ENCODE data around the gene CHST8. TPM values are rescaled to one million over a fixed set of nuclear protein-coding genes. Genes with fewer than 3 reads are reported as not detected.

CHST8 gene
- total and polyA plus RNA-seq, 12 donors = 0.13 to 0.50 (median 0.22) TPM; not detected in 3

DNA sequence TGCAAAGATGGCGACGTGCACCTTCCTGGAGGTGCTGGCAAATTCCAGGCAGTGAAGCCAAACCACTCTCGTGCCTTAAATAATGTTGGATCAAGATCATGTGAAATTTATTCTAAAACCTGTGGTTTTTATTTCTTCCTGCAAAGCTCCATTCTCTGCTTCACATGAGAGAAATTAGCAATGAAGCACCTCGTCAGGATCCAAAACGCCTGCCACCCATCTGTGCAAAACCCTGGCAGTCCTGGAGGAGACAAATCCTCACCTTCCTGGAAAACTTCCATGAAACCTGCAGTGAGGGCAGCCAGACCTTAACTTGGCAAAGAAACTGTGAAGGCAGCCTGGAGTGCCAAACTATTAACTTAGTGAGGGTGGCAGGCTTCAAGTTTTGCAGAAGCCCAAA lies 47.6 kb downstream of the CHST8 start:
- TF ChIP-seq, protein P1, sequence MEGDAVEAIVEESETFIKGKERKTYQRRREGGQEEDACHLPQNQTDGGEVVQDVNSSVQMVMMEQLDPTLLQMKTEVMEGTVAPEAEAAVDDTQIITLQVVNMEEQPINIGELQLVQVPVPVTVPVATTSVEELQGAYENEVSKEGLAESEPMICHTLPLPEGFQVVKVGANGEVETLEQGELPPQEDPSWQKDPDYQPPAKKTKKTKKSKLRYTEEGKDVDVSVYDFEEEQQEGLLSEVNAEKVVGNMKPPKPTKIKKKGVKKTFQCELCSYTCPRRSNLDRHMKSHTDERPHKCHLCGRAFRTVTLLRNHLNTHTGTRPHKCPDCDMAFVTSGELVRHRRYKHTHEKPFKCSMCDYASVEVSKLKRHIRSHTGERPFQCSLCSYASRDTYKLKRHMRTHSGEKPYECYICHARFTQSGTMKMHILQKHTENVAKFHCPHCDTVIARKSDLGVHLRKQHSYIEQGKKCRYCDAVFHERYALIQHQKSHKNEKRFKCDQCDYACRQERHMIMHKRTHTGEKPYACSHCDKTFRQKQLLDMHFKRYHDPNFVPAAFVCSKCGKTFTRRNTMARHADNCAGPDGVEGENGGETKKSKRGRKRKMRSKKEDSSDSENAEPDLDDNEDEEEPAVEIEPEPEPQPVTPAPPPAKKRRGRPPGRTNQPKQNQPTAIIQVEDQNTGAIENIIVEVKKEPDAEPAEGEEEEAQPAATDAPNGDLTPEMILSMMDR (IDR thresholded peaks at IDR 0.05) = no peak
- no peak for DNase-seq
- Histone ChIP-seq H3K27me3 (peaks cover 0 to 23% (median 5%) of the 10 kb centered on the region in 7 donors), H3K4me1 (no peaks in the 10 kb centered on the region), H3K4me3 (no peak overlapping the region), H3K27ac (no peak overlapping the region), H3K36me3 (no peaks in the 10 kb centered on the region), H3K9me3 (no peaks in the 10 kb centered on the region)
- intact Hi-C loops (cut with DNase I) = no loop called here
- ATAC-seq = no peak
- WGBS, 2 donors = 82 to 89% methylated on average over 5 of the region's 5 CpGs

DNA sequence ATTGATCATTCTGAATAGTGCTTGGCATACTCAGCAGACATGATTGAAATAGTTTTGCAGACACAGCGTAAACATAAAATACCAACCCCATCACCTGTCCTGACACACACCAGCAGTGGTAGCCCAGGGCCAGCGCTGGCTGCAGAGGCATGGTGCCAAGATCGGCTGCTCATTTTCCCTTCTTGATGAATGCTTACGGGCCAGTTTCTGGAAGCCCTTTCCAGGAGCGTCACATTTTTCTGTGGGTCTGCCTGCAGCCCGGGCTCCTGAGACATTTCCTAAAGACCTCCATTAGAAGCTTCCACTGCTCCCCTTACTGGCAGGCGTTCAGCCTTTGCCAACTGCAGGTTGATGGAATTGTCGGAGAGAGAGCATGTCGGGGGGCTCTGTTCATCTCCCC lies 48.6 kb downstream of the CHST8 start:
- ATAC-seq (no peak), DNase-seq (no peak)
- intact Hi-C loops (cut with DNase I) = no loop called here
- Histone ChIP-seq H3K4me1 (no peaks in the 10 kb centered on the region), H3K27ac (no peak overlapping the region), H3K4me3 (no peak overlapping the region), H3K9me3 (no peaks in the 10 kb centered on the region), H3K27me3 (peaks cover 0 to 33% (median 14%) of the 10 kb centered on the region in 7 donors), H3K36me3 (no peaks in the 10 kb centered on the region)
- TF ChIP-seq, protein P1 (IDR thresholded peaks at IDR 0.05) = no peak
- WGBS, 2 donors = 79 to 82% methylated on average over 9 of the region's 9 CpGs

DNA sequence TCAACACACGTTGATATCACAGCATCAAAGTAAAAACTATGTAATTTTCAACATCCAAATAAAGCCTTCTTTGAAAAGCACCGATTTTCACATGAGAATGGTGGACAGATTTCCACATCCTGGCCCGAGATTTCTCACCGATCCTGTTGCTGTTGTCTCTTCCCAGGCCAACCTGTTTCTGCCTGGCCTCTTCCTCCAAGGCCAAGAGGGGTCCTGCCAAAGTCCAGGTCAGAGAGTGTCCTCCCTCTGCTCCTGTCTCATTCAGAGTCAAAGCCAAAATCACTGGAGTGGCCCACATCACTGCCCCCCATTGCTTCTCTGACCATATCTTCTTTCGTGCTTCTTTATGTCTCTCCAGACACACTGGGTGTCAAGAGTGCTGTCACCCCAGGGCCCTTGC lies 49.5 kb downstream of the CHST8 start:
- Histone ChIP-seq H3K4me1 (no peaks in the 10 kb centered on the region), H3K36me3 (no peaks in the 10 kb centered on the region), H3K9me3 (no peaks in the 10 kb centered on the region), H3K27ac (no peak overlapping the region), H3K27me3 (peaks cover 0 to 39% (median 17%) of the 10 kb centered on the region in 7 donors), H3K4me3 (no peak overlapping the region)
- intact Hi-C loops (cut with DNase I) = no loop called here
- 78% methylated on average over 5 of the region's 5 CpGs for WGBS, 2 donors
- TF ChIP-seq, protein P1 (IDR thresholded peaks at IDR 0.05) = no peak
- DNase-seq = no peak
- ATAC-seq = no peak

DNA sequence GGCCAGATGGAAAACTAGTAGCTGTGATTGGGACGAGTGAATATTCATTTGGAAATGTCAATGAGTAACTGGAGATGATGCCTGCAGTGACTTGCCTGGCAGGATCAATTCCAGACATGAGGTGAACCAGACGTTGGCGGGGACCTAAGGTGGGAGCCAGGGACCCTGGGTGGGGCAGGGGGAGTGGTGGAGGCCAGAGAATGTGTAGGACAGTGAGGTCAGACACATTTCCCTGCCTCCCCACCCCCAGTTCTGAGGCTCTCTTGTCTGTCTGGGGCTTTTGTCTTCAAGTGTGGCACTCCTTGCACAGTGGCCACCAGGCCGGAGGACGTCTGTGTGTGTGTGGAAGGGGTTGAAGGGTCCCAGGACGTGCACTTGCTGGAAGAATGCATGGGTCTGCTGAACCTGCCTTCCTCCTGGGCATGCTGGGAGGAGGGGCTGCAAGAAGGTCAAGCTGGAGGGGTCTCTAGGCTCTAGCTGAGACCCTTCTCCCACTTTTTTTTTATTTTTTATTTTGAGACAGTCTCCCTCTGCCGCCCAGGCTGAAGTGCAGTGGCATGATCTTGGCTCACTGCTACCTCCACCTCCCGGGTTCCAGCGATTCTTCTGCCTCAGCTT lies 51.6 kb downstream of the CHST8 start:
- ATAC-seq (no peak), DNase-seq (no peak)
- 74 to 78% methylated on average over 9 of the region's 9 CpGs for WGBS, 2 donors
- TF ChIP-seq, protein P1 (IDR thresholded peaks at IDR 0.05) = no peak
- H3K4me1 ChIP-seq = no peaks in the 10 kb centered on the region
- no peak overlapping the region for H3K27ac ChIP-seq
- no peaks in the 10 kb centered on the region for H3K36me3 ChIP-seq
- H3K9me3 ChIP-seq = no peaks in the 10 kb centered on the region
- intact Hi-C loops (cut with DNase I) = no loop called here
- no peak overlapping the region for H3K4me3 ChIP-seq
- peaks cover 0 to 33% (median 17%) of the 10 kb centered on the region in 7 donors for H3K27me3 ChIP-seq

All from heart right ventricle (tissue), 16 donors.